Subcutaneous preadipocyte (primary cell): Measurements from ENCODE around the gene F2RL1. TPM values are rescaled to one million over a fixed set of nuclear protein-coding genes. Genes with fewer than 3 reads are reported as not detected.

Source experiments
- small RNA-seq: library from RNA; depleted of rRNA; stranded (forward); fragments of <200 nt; gene quantifications from one replicate; pipeline ENCODE3, GENCODE V24; 2012
- total RNA-seq: library from RNA; depleted of rRNA; stranded (reverse); fragments of >200 nt; gene quantifications from 2 replicates; pipeline ENCODE4 v1.2.3, GENCODE V29; 2012

Gene F2RL1, protein sequence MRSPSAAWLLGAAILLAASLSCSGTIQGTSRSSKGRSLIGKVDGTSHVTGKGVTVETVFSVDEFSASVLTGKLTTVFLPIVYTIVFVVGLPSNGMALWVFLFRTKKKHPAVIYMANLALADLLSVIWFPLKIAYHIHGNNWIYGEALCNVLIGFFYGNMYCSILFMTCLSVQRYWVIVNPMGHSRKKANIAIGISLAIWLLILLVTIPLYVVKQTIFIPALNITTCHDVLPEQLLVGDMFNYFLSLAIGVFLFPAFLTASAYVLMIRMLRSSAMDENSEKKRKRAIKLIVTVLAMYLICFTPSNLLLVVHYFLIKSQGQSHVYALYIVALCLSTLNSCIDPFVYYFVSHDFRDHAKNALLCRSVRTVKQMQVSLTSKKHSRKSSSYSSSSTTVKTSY
- total RNA-seq = 2.9 and 3.1 TPM in 2 replicates

GRCh38 chr5:76818844-76819831, at the start of gene F2RL1:
TSS of gene F2RL1 (plus strand) at chr5:76819030. CDS start at chr5:76819183, 153 bp downstream.

DNA sequence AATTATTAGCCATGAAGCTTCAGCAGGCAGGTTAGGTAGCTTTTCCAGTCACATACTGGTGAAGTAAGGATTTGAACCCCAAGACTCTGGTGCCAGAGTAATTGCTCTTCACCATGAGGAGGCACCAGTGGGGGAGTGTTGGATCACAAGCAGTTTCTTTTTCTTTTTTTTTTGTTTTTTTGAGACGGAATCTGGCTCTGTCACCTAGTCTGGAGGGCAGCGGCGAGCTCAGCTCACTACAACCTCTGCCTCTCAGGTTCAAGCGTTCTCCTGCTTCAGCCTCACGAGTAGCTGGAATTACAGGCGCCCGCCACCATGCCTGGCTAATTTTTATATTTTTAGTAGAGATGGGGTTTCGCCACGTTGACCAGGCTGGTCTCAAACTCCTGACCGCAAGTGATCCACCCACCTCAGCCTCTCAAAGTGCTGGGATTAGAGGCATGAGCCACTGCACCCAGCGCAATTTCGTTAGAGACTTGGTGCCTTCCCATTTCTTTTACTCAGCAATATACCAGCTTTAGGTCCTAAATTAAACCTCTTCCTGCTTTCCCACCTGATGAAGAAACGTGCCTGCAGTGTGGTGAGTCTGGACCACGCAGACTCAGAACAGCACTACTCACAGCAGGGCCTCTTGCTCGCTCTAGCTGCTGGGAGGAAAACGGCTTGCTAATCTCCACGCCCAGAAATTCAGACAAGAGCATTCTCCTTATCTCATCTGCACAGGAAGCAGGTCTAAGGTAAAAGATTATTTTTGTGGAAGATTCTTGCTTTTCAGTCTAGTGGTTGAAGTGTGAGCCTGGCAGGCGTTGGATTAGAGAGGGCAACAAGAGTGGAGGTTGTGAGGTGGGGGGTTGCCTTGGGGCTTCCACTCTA, 30.8 kb downstream of the F2RL1 start, which contains the start of gene S100Z:
S100Z (plus strand) TSS at position 596 of the 873 bp plus-strand sequence. CDS start 25,346 bp downstream, outside the sequence.

Small RNAs within 50 kb of the gene (small RNA-seq; reads per million reads assigned to genes)
- not detected for gene RN7SL208P

Other genes with a start within 250 kb of the F2RL1 start
- gene F2RL2, start 195.6 kb upstream of the F2RL1 start, total RNA-seq = 0.37 and 0.78 TPM in 2 replicates
- gene F2R, start 102.9 kb upstream of the F2RL1 start, total RNA-seq = 63.9 and 123 TPM in 2 replicates
- gene S100Z, start 31.0 kb downstream of the F2RL1 start, total RNA-seq = not detected in 2 replicates
- 0.73 TPM in 1 of 2 replicates, not detected in the other for gene CRHBP, start 134.0 kb downstream of the F2RL1 start, total RNA-seq
- 17.3 and 19.7 TPM in 2 replicates for gene AGGF1, start 211.4 kb downstream of the F2RL1 start, total RNA-seq